CD4-positive, alpha-beta memory T cell (primary cell): ENCODE results near the gene IFT122. TPM values are rescaled to one million over a fixed set of nuclear protein-coding genes. Genes with fewer than 3 reads are reported as not detected.
"Not testable (repeated sequence)": the region's sequence is repeated elsewhere in the genome, so short reads cannot be mapped to it uniquely, and the experiment has no call there.

Experiments
- CTCF ChIA-PET: fragments of 350-600 bp; sonication (Branson Sonifier 250); formaldehyde crosslinking; loops from one replicate; lab custom pipeline; 2021; ENCODE audit warnings: inconsistent platforms; ENCODE audit not compliant: partially characterized antibody; lab: Charles Lee
- POLR2A ChIA-PET: fragments of 350-600 bp; sonication (Branson Sonifier 250); formaldehyde crosslinking; loops from one replicate; lab custom pipeline; 2021; ENCODE audit not compliant: partially characterized antibody; lab: Charles Lee
- DNase-seq, 5 donors: peaks; one replicate each; pipeline versions ENCODE4 v3.0.0 to v3.0.0-alpha.2; 2020 to 2022; ENCODE audit warnings: mixed read lengths in 1 of 5
- H3K27ac ChIP-seq: one replicate; pipeline ENCODE4 v1.7.0; 2013; ENCODE audit warnings: low read depth, low read length
- H3K27me3 ChIP-seq: 2 replicates; pipeline ENCODE4 v1.7.0; 2013; ENCODE audit warnings: mild to moderate bottlenecking, low read length, moderate library complexity; ENCODE audit not compliant: insufficient read depth
- H3K36me3 ChIP-seq: 2 replicates; pipeline ENCODE4 v1.7.0; 2013; ENCODE audit warnings: mild to moderate bottlenecking, low read length, moderate library complexity; ENCODE audit not compliant: insufficient read depth
- H3K4me1 ChIP-seq: 2 replicates; pipeline ENCODE4 v1.7.0; 2013; ENCODE audit warnings: mild to moderate bottlenecking, low read length, moderate library complexity; ENCODE audit not compliant: insufficient read depth
- H3K4me3 ChIP-seq, 2 donors: one replicate each; pipeline ENCODE4 v1.7.0; 2013; ENCODE audit warnings: low read length in 2 of 2, mild to moderate bottlenecking in 1 of 2
- H3K9me3 ChIP-seq, 2 donors: one replicate each; pipeline ENCODE4 v1.7.0; 2013; ENCODE audit warnings: low read length in 2 of 2, control low read depth in 1 of 2; ENCODE audit not compliant: control insufficient read depth in 1 of 2
- H3K27ac Mint-ChIP-seq, 7 donors: one replicate each; pipeline ENCODE4 v1.8.0; 2020 to 2021; ENCODE audit warnings: mixed read lengths in 7 of 7, mild to moderate bottlenecking in 6 of 7, inconsistent platforms in 3 of 7, moderate library complexity in 3 of 7
- H3K27me3 Mint-ChIP-seq, 2 donors: one replicate each; pipeline ENCODE4 v1.8.0; 2020 to 2021; ENCODE audit warnings: mixed read lengths in 2 of 2
- H3K36me3 Mint-ChIP-seq, 2 donors: one replicate each; pipeline ENCODE4 v1.8.0; 2020 to 2021; ENCODE audit warnings: mixed read lengths in 2 of 2, inconsistent platforms in 1 of 2, mild to moderate bottlenecking in 1 of 2
- H3K4me1 Mint-ChIP-seq, 4 donors: one replicate each; pipeline ENCODE4 v1.8.0; 2020 to 2021; ENCODE audit warnings: mixed read lengths in 4 of 4, mild to moderate bottlenecking in 1 of 4
- H3K4me3 Mint-ChIP-seq, 8 donors: one replicate each; pipeline ENCODE4 v1.8.0; 2020 to 2021; ENCODE audit warnings: mixed read lengths in 8 of 8, mild to moderate bottlenecking in 7 of 8, moderate library complexity in 6 of 8, inconsistent platforms in 3 of 8
- H3K9me3 Mint-ChIP-seq, 8 donors: one replicate each; pipeline ENCODE4 v1.8.0; 2020 to 2021; ENCODE audit warnings: mixed read lengths in 8 of 8, mild to moderate bottlenecking in 5 of 8, inconsistent platforms in 3 of 8, moderate library complexity in 1 of 8
- intact Hi-C: fragments of 100-400 bp; cut with micrococcal nuclease; formaldehyde crosslinking; loops from one replicate; pipeline ENCODE4 v1.15.1; 2023
- polyA plus RNA-seq, 2 donors: library from polyadenylated mRNA; unstranded; fragments of 300-500 nt; fragmentation: Illumina TruSeq; gene quantifications; one replicate each; pipeline ENCODE4 v1.2.3, GENCODE V29; 2021
- total RNA-seq, 2 experiments: library from RNA; stranded (reverse); gene quantifications; one replicate each; pipeline ENCODE4 v1.2.3, GENCODE V29; 2021

IFT122 gene
- total and polyA plus RNA-seq, 4 experiments from 2014 or later = 5.3 to 21.8 (median 12.9) TPM

DNA sequence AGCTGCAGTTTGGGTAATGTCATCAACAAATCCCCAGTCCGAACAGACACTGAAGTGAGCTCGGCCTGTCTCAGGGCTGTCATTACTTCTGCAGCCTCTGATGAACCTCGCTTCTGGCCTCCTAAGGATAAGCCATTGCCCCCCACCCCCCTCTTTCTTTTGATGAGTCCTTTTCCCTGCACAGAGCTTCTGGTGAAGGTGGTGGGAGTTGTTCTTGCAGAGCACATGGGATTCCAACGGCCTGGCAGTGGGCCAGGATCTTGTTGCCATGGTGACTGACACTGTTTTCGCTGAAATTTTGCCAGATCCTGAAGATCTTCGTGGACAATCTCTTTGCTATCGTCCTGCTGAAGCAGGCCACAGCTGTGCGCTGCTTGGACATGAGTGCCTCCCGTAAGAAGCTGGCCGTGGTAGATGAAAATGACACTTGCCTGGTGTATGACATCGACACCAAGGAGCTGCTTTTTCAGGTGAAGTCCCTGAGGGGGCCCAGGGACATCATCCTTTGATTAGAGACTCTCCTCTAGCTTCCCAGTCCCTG lies 41.3 kb downstream of the IFT122 start:
- DNase-seq, H3K4me3 ChIP-seq, H3K27me3 ChIP-seq, H3K36me3 ChIP-seq, H3K9me3 Mint-ChIP-seq, intact Hi-C loops, H3K9me3 ChIP-seq, H3K27me3 Mint-ChIP-seq: not testable (repeated sequence)
- Histone ChIP-seq H3K4me1 (peaks cover 14% of the 10 kb centered on the region), H3K27ac (peak overlapping the region; percentile 54)
- POLR2A ChIA-PET = interaction anchor here (1.3 to 2.1 kb wide), 2 partner anchors 41 to 96 kb away, joined by 4 to 10 read pairs; partner anchors contain the start of genes IFT122 and MBD4
- CTCF ChIA-PET = interaction anchor here (1.0 to 3.2 kb wide), 2 partner anchors 9 to 348 kb away, joined by 3 to 19 read pairs; no protein-coding TSS in a partner anchor
- peak overlapping the region in 2 of 8 donors; percentile 38 to 57 for H3K4me3 Mint-ChIP-seq
- H3K4me1 Mint-ChIP-seq = peaks cover 10 to 25% (median 14%) of the 10 kb centered on the region in 4 donors
- H3K27ac Mint-ChIP-seq = peak overlapping the region; percentile 89 to 98 (median 96)
- H3K36me3 Mint-ChIP-seq = peaks cover 31 to 40% of the 10 kb centered on the region in 2 donors

DNA sequence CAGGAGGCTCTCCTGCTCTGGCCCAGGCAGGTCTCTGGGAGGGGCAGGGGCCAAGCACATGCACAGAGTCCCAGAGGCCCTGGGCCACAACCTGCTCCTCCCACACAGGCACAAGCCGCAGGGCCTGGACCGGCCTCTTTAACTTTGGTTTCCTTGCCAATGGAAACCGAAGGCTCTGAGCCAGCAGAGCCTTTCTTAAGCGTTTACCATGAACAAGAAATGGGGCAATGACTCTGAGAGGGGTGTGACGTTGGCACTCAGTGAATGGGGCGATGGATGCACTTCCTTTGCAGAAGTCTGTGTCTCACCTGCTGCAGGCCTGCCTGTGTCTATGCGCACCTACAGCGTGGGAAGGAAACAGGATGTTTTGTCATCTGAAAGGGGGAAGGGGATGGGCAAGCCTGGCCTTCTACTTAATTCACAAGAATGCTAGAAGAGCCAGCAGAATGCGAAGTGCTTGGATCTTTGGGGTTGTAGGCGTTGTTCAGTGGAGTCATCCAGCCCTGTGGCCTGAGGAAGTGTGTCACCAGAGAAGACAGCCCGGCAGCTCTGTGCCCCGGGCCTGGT lies 41.8 kb downstream of the IFT122 start:
- H3K27me3 ChIP-seq = no peaks in the 10 kb centered on the region
- CTCF ChIA-PET = interaction anchor here (3.2 kb wide), 1 partner anchor 9 kb away, joined by 19 read pairs; no protein-coding TSS in a partner anchor
- Mint-ChIP-seq H3K4me3 (peak overlapping the region in 7 of 8 donors; percentile 2 to 67 (median 38)), H3K4me1 (peaks cover 10 to 25% (median 14%) of the 10 kb centered on the region in 4 donors), H3K9me3 (peaks cover 0 to 3% (median 0%) of the 10 kb centered on the region in 8 donors), H3K27ac (peak overlapping the region; percentile 89 to 98 (median 96)), H3K27me3 (no peaks in the 10 kb centered on the region), H3K36me3 (peaks cover 29 to 38% of the 10 kb centered on the region in 2 donors)
- no peaks in the 10 kb centered on the region for H3K9me3 ChIP-seq
- intact Hi-C loops = loop anchor here (1.0 kb wide), 1 partner anchor 42 kb away; the partner anchor contains the start of gene IFT122
- H3K4me1 ChIP-seq = peaks cover 14% of the 10 kb centered on the region
- no peak overlapping the region for H3K4me3 ChIP-seq
- peaks cover 6% of the 10 kb centered on the region for H3K36me3 ChIP-seq
- peak overlapping the region; percentile 54 for H3K27ac ChIP-seq
- peak; percentile 74 to 84 (median 83) for DNase-seq
- POLR2A ChIA-PET = interaction anchor here (1.4 to 2.1 kb wide), 2 partner anchors 42 to 124 kb away, joined by 4 to 10 read pairs; partner anchors contain the start of genes IFT122, MBD4 and PLXND1

DNA sequence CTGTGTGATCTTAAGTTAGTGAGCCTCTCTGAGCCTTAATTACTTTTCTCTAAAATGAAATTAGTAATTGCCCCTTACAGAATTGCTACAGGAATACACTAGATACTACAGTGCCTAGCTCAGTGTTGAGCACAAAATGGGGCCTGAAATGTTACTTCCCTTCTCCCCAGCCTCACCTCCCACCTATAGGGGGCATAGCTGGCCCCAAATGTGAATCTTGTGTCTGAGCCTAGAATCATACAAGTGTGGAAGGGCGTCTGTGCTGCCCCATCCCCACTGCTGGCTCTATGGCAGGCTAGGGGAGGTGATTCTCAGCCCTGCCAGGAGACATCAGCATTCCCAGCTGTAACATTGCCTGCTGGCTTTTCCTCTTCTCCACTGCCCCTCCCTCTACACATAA lies 42.7 kb downstream of the IFT122 start:
- H3K36me3 ChIP-seq = peaks cover 4% of the 10 kb centered on the region
- H3K27ac ChIP-seq = peak overlapping the region; percentile 54
- Mint-ChIP-seq H3K9me3 (peaks cover 0 to 3% (median 0%) of the 10 kb centered on the region in 8 donors), H3K4me3 (no peak overlapping the region), H3K27ac (peak overlapping the region in 6 of 7 donors; percentile 77 to 98 (median 87)), H3K27me3 (no peaks in the 10 kb centered on the region), H3K36me3 (peaks cover 23 to 31% of the 10 kb centered on the region in 2 donors), H3K4me1 (peaks cover 10 to 25% (median 14%) of the 10 kb centered on the region in 4 donors)
- no peaks in the 10 kb centered on the region for H3K9me3 ChIP-seq
- CTCF ChIA-PET = interaction anchor here (0.8 kb wide), 1 partner anchor 11 kb away, joined by 3 read pairs; no protein-coding TSS in a partner anchor
- H3K27me3 ChIP-seq = no peaks in the 10 kb centered on the region
- peaks cover 14% of the 10 kb centered on the region for H3K4me1 ChIP-seq
- DNase-seq = no peak
- intact Hi-C loops = loop anchor here (1.0 kb wide), 1 partner anchor 42 kb away; the partner anchor contains the start of gene IFT122
- H3K4me3 ChIP-seq = no peak overlapping the region
- POLR2A ChIA-PET = interaction anchor here (0.8 to 1.4 kb wide), 3 partner anchors 42 to 123 kb away, joined by 3 to 4 read pairs (median 4); partner anchors contain the start of gene PLXND1

DNA sequence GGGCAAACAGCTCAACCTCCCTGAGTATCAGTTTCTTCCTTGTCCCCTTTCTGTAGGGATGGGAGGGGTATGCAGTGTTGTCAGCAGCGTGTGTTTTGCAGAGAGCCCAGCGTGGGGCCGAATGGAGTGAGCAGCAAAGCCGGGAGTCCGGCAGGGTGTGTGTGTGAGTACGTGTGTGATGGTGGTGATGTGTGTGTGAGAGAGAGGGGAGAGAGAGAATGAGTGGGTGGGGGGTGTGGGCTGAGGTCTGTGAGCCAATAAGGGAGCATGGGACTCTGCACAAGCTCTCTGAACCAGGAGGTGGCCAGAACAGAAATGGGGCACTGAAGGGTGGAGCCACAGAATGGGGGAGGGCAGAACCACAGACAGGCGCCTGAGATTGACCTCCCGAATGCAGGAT lies 43.8 kb downstream of the IFT122 start:
- no peak overlapping the region for H3K4me3 ChIP-seq
- H3K27ac Mint-ChIP-seq = peak overlapping the region in 1 of 7 donors; percentile 66

DNA sequence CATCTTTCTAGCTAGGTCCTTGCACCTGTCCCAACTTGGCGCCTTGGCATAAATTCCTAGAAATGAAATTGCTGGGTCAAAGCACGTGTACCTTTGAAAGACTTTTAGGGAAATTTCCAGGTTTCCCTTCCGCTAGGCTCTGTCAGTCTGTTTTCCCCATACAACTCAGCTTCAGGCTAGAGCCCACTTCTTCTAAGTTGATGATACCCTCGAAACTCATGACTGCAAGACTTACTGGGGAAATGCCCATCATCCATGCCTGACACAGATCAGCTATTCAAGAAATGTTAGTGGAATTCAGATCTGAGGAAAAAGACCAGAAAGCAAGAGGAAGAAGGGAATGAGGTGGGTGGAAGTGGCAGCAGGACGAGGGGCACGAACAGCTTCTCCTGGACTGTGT lies 45.1 kb downstream of the IFT122 start:
- H3K9me3 Mint-ChIP-seq, H3K4me3 ChIP-seq, H3K27me3 ChIP-seq, H3K9me3 ChIP-seq, H3K4me3 Mint-ChIP-seq, intact Hi-C loops, DNase-seq, H3K27ac ChIP-seq, H3K36me3 ChIP-seq, POLR2A ChIA-PET, H3K27me3 Mint-ChIP-seq: not testable (repeated sequence)
- CTCF ChIA-PET = interaction anchor here (1.2 to 9.5 kb wide), 2 partner anchors 143 to 342 kb away, joined by 6 to 169 read pairs; no protein-coding TSS in a partner anchor
- peaks cover 14% of the 10 kb centered on the region for H3K4me1 ChIP-seq
- Mint-ChIP-seq H3K36me3 (peaks cover 18 to 19% of the 10 kb centered on the region in 2 donors), H3K4me1 (peaks cover 10 to 26% (median 14%) of the 10 kb centered on the region in 4 donors), H3K27ac (peak overlapping the region in 1 of 7 donors; percentile 64)

More for the DNA sequence above, 43.8 kb downstream of the IFT122 start:
- ChIA-PET POLR2A (no interaction called here), CTCF (interaction anchor here (0.6 kb wide), 1 partner anchor 342 kb away, joined by 3 read pairs; no protein-coding TSS in a partner anchor)
- Histone ChIP-seq H3K4me1 (peaks cover 14% of the 10 kb centered on the region), H3K36me3 (no peaks in the 10 kb centered on the region), H3K9me3 (no peaks in the 10 kb centered on the region), H3K27ac (no peak overlapping the region), H3K27me3 (no peaks in the 10 kb centered on the region)
- no peak for DNase-seq
- Mint-ChIP-seq H3K27me3 (no peaks in the 10 kb centered on the region), H3K9me3 (peaks cover 0 to 3% (median 0%) of the 10 kb centered on the region in 8 donors), H3K4me1 (peaks cover 10 to 25% (median 14%) of the 10 kb centered on the region in 4 donors), H3K4me3 (no peak overlapping the region), H3K36me3 (peaks cover 19 to 27% of the 10 kb centered on the region in 2 donors)
- intact Hi-C loops = no loop called here

DNA sequence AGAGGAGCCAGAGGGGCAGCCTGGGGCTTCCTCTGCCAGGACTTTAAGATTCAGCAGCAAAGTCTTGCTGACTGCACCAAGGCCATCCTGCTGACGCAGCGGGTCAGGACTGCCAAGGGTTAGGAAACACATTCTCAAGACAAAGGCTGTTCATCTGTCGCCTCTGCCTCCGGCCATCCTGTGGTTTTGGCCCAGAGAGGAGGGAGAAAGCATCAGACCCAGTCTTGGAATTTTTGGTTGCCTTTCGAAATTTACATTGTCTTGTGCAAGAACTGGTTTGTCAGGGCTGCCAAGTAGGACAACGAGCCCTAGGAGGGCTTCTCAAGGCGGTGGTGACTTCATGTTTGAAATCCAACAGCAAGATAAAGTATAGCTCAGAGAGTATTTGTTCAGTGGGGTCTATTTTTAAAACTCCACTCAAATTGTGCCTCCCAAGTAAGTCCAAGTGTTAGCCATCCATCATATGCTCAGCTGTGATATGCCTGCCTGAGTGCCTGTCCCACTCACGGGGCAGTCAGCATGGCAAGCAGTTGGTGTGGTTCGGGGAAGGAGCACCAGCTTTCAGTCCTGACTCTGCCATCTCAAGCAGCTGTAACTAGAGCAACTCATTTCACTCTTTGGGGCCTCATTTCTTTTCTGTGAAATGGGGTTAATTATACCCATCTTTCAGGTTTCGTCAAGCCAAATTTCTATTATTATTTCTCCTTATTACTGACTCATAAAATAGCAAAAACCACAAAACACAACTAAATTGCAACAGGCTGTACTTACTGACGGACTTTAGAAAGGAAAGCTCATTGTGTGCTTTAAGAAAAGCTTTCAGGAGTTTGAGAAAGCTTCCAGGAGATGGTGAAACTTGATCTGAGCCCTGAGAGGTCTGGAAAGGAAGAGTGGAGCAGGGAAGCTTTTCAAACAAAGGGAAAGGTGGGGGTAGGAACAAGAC lies 46.0 kb downstream of the IFT122 start:
- Mint-ChIP-seq H3K36me3 (peaks cover 13% of the 10 kb centered on the region in 2 donors), H3K4me1 (peaks cover 10 to 24% (median 13%) of the 10 kb centered on the region in 4 donors), H3K9me3 (peaks cover 0 to 3% (median 0%) of the 10 kb centered on the region in 8 donors), H3K27me3 (no peaks in the 10 kb centered on the region), H3K27ac (peak overlapping the region in 2 of 7 donors; percentile 9 to 86), H3K4me3 (no peak overlapping the region)
- Histone ChIP-seq H3K9me3 (no peaks in the 10 kb centered on the region), H3K4me1 (peaks cover 14% of the 10 kb centered on the region), H3K4me3 (no peak overlapping the region), H3K27ac (no peak overlapping the region), H3K27me3 (no peaks in the 10 kb centered on the region), H3K36me3 (no peaks in the 10 kb centered on the region)
- ChIA-PET POLR2A (no interaction called here), CTCF (interaction anchor here (1.0 to 9.5 kb wide), 3 partner anchors 32 to 341 kb away, joined by 3 to 169 read pairs (median 3); no protein-coding TSS in a partner anchor)
- DNase-seq = no peak
- intact Hi-C loops = no loop called here
